Measurements from ENCODE around the gene DUSP22. TPM values are rescaled to one million over a fixed set of nuclear protein-coding genes. Genes with fewer than 3 reads are reported as not detected.
"Not testable (repeated sequence)": the region's sequence is repeated elsewhere in the genome, so short reads cannot be mapped to it uniquely, and the experiment has no call there.

DUSP22 gene
- polyA plus RNA-seq, 1 experiment: 5.4 TPM

DNA sequence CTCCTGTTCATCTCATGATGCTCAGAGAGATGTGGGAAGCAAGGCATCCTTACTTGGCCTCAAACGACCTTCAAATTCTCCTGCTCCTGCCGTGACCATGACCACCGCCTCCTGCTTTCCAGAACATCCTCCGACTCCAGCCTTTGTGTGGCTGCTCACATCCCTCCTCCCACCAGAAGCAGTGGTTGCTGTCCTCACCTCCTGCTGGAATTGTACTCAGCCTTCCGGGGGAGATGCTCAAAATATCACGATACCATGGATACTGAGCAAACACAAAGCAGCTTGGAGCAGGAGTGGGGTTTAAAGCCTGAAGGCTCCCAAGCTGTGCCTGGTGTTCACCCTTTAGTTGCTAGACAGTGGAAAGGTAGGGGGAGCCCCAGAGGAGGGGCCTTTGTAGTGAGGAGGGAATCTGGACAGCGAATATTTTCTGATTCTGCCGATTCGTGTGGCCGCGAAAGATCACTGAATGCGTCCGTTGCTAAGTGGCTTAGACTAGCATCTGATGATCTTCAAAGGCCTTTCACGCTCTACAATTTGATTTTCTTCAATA is 9.3 kb upstream of the DUSP22 start:
- H3K9me3 ChIP-seq (ENCODE audit: control insufficient read depth, insufficient read depth, low read length): peaks cover 39% of the 10 kb centered on the region
- ChIA-PET CTCF (no interaction called here), POLR2A (no interaction called here)
- TF ChIP-seq, protein P1, sequence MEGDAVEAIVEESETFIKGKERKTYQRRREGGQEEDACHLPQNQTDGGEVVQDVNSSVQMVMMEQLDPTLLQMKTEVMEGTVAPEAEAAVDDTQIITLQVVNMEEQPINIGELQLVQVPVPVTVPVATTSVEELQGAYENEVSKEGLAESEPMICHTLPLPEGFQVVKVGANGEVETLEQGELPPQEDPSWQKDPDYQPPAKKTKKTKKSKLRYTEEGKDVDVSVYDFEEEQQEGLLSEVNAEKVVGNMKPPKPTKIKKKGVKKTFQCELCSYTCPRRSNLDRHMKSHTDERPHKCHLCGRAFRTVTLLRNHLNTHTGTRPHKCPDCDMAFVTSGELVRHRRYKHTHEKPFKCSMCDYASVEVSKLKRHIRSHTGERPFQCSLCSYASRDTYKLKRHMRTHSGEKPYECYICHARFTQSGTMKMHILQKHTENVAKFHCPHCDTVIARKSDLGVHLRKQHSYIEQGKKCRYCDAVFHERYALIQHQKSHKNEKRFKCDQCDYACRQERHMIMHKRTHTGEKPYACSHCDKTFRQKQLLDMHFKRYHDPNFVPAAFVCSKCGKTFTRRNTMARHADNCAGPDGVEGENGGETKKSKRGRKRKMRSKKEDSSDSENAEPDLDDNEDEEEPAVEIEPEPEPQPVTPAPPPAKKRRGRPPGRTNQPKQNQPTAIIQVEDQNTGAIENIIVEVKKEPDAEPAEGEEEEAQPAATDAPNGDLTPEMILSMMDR (IDR thresholded peaks at IDR 0.05; ENCODE audit: low read depth, low read length): no peak
- H3K27me3 ChIP-seq (ENCODE audit: control insufficient read depth, insufficient read depth, low read length): no peaks in the 10 kb centered on the region
- no peak for DNase-seq (ENCODE audit: low read depth, low spot score)
- no peak overlapping the region for H3K27ac ChIP-seq (ENCODE audit: low read depth, low read length)
- H3K4me3 ChIP-seq (ENCODE audit: low read depth, low read length): no peak overlapping the region

DNA sequence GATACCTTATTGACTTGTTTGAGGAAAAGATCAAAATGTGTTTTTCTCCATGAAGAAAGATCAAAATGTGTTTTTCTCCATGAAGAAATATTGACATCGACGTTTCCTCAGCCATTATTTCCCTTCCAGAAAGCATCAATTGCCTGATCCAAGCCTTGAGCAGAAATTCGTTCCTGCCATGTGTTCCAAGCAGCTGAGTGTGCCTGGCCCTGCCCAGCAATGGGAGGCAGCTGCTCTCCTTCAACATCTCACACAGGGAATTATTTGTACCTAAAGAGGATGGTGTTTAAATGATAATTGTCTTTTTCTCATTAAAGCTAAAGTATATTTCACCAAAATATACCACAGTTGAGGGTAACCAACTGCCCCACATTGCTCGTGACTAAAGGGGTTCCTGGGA is 7.8 kb upstream of the DUSP22 start:
- TF ChIP-seq, protein P1 (IDR thresholded peaks at IDR 0.05; ENCODE audit: low read depth, low read length): no peak
- Histone ChIP-seq H3K4me3 (ENCODE audit: low read depth, low read length) (no peak overlapping the region), H3K9me3 (ENCODE audit: control insufficient read depth, insufficient read depth, low read length) (peaks cover 33% of the 10 kb centered on the region), H3K27ac (ENCODE audit: low read depth, low read length) (no peak overlapping the region), H3K27me3 (ENCODE audit: control insufficient read depth, insufficient read depth, low read length) (peaks cover 3% of the 10 kb centered on the region)
- ChIA-PET CTCF (no interaction called here), POLR2A (no interaction called here)
- DNase-seq (ENCODE audit: low read depth, low spot score): no peak

- Histone ChIP-seq H3K27ac (ENCODE audit: low read depth, low read length) (no peak overlapping the region), H3K9me3 (ENCODE audit: control insufficient read depth, insufficient read depth, low read length) (peaks cover 39% of the 10 kb centered on the region), H3K4me3 (ENCODE audit: low read depth, low read length) (no peak overlapping the region), H3K27me3 (ENCODE audit: control insufficient read depth, insufficient read depth, low read length) (peaks cover 3% of the 10 kb centered on the region)
- TF ChIP-seq, protein P1 (IDR thresholded peaks at IDR 0.05; ENCODE audit: low read depth, low read length): no peak
- ChIA-PET POLR2A (no interaction called here), CTCF (no interaction called here)
- no peak for DNase-seq (ENCODE audit: low read depth, low spot score)
These were observed 7.1 kb upstream of the DUSP22 start for GRCh38 chr6:285030-285771.

- H3K4me3 ChIP-seq (ENCODE audit: low read depth, low read length); DNase-seq (ENCODE audit: low read depth, low spot score); CTCF ChIA-PET; H3K27ac ChIP-seq (ENCODE audit: low read depth, low read length); H3K27me3 ChIP-seq (ENCODE audit: control insufficient read depth, insufficient read depth, low read length): not testable (repeated sequence)
- POLR2A ChIA-PET: interaction anchor here (0.6 kb wide), 1 partner anchor 137 kb away, joined by 6 read pairs; no protein-coding TSS in a partner anchor
- peaks cover 38% of the 10 kb centered on the region for H3K9me3 ChIP-seq (ENCODE audit: control insufficient read depth, insufficient read depth, low read length)
These were observed 6.4 kb upstream of the DUSP22 start for GRCh38 chr6:285902-286301.

DNA sequence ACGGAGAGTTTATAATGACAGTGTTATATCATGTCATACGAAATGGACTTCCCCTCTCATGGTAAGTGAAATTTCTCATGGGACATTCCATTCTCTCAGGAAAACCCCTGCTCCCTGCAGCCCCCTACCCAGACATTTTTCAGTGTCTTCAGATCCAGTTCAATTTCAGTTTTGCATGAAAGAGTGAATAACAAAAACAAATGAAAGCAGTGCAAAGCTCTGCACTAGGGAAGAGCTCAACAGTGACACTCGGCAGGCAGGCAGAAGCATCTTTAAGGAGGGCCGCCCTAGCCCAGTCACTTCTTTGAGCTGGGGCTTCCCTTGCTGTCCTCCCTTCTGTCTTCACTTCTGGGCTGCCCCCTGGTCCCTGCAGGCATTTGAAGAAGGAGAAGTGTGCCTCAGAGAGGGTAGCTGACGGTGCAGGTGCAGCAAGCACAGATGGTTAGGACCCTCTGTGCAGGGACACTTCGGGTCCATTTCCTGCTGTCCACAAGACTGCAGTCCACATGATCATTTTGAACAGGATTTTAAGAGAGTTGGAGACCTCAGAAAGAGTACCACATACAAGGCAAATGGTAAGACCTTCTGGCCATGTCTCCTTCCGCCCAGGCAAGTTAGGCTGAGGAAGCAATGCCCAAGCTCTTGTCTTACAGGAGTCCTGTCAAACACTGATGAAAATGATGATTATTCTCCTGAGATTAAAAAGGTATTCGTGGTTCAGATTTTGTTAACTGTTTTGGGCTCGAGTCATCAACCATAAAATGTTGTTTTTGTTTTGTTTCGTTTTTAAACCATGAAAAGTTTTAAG is 5.4 kb upstream of the DUSP22 start:
- DNase-seq (ENCODE audit: low read depth, low spot score): no peak
- POLR2A ChIA-PET: no interaction called here
- TF ChIP-seq, protein P1 (IDR thresholded peaks at IDR 0.05; ENCODE audit: low read depth, low read length): no peak
- Histone ChIP-seq H3K27me3 (ENCODE audit: control insufficient read depth, insufficient read depth, low read length) (peaks cover 3% of the 10 kb centered on the region), H3K4me3 (ENCODE audit: low read depth, low read length) (no peak overlapping the region), H3K27ac (ENCODE audit: low read depth, low read length) (no peak overlapping the region), H3K9me3 (ENCODE audit: control insufficient read depth, insufficient read depth, low read length) (peaks cover 38% of the 10 kb centered on the region)
- CTCF ChIA-PET: no interaction called here

Measured in AG04450 (cell line).